ENCODE measurements around the gene CXCR3.

DNA sequence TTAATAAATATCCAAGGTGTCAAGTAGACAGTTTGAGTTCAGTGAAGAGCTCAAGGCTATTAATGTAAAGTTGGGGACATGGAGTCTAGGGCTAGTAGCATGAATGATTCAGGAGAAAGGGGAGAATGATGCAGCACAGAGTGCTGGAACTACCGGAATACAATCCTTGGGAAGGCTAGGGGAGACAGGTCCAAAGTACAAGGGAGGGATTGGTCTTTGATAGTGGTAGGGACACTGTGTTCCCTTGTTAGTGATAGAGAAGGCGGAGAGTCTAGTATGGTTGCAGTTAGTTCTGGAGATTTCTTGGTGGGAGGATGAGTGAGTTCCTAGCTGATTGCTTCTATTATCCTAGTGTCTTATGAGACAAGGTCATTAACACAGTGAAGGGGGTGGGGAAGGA lies 31.4 kb downstream of the CXCR3 start:
- TF ChIP-seq, protein P1, sequence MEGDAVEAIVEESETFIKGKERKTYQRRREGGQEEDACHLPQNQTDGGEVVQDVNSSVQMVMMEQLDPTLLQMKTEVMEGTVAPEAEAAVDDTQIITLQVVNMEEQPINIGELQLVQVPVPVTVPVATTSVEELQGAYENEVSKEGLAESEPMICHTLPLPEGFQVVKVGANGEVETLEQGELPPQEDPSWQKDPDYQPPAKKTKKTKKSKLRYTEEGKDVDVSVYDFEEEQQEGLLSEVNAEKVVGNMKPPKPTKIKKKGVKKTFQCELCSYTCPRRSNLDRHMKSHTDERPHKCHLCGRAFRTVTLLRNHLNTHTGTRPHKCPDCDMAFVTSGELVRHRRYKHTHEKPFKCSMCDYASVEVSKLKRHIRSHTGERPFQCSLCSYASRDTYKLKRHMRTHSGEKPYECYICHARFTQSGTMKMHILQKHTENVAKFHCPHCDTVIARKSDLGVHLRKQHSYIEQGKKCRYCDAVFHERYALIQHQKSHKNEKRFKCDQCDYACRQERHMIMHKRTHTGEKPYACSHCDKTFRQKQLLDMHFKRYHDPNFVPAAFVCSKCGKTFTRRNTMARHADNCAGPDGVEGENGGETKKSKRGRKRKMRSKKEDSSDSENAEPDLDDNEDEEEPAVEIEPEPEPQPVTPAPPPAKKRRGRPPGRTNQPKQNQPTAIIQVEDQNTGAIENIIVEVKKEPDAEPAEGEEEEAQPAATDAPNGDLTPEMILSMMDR (IDR thresholded peaks at IDR 0.05), result no peak
- no peak for TF ChIP-seq POLR2A (IDR thresholded peaks at IDR 0.05)

Data from adrenal gland (tissue), 5 donors.